AG04449 (cell line): ENCODE data around the gene USP40.

Experiments used
- CTCF ChIA-PET: fragments of 350-600 bp; formaldehyde crosslinking; extraction: SDS; loops from one replicate; lab custom pipeline; 2021; ENCODE audit warnings: antibody characterized with exemption; lab: Yijun Ruan, JAX
- POLR2A ChIA-PET: fragments of 400-600, 350-600 bp; formaldehyde crosslinking; extraction: SDS; loops from one replicate; lab custom pipeline; 2020; ENCODE audit warnings: antibody characterized with exemption, inconsistent platforms; lab: Yijun Ruan, JAX
- DNase-seq: peaks from one replicate; pipeline ENCODE4 v3.0.0-alpha.2; 2010; ENCODE audit warnings: low read depth, low spot score
- H3K4me3 ChIP-seq: 2 replicates; pipeline ENCODE4 v1.5.1; 2011; ENCODE audit warnings: low read depth, mild to moderate bottlenecking, control low read depth, low read length
- TF ChIP-seq, protein P1 (sequence below): IDR thresholded peaks from one replicate; pipeline ENCODE4 v1.5.1; 2011; ENCODE audit warnings: mild to moderate bottlenecking, moderate library complexity, low read length, control low read depth, inconsistent platforms; ENCODE audit not compliant: insufficient read depth; ENCODE audit errors: missing control alignments

USP40 gene

DNA sequence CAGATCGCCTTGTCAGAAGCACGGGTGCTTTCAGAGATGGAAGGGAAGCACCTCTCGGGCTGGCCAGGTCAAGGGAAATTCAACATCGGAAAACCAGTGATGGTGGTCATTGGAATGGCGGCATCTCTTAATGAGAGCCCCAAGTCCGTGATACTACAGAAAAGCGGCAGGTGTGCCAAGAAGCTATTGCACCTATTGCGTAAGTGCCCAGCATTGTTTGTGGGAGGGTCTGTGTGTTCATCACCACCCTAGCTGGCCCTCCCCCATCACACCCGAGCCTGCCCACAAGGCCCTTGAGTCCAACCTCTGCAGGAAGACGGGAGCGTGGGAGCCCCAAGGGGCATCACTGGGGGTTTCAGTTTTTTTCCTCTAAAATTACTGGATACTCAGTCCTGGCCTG is 111.6 kb downstream of the USP40 start:
- TF ChIP-seq, protein P1, sequence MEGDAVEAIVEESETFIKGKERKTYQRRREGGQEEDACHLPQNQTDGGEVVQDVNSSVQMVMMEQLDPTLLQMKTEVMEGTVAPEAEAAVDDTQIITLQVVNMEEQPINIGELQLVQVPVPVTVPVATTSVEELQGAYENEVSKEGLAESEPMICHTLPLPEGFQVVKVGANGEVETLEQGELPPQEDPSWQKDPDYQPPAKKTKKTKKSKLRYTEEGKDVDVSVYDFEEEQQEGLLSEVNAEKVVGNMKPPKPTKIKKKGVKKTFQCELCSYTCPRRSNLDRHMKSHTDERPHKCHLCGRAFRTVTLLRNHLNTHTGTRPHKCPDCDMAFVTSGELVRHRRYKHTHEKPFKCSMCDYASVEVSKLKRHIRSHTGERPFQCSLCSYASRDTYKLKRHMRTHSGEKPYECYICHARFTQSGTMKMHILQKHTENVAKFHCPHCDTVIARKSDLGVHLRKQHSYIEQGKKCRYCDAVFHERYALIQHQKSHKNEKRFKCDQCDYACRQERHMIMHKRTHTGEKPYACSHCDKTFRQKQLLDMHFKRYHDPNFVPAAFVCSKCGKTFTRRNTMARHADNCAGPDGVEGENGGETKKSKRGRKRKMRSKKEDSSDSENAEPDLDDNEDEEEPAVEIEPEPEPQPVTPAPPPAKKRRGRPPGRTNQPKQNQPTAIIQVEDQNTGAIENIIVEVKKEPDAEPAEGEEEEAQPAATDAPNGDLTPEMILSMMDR: no peak
- CTCF ChIA-PET: interaction anchor here (4.0 kb wide), 1 partner anchor 12 kb away, joined by 27 read pairs; no protein-coding TSS in a partner anchor
- no peak for DNase-seq
- POLR2A ChIA-PET: no interaction called here
- no peak overlapping the region for H3K4me3 ChIP-seq

DNA sequence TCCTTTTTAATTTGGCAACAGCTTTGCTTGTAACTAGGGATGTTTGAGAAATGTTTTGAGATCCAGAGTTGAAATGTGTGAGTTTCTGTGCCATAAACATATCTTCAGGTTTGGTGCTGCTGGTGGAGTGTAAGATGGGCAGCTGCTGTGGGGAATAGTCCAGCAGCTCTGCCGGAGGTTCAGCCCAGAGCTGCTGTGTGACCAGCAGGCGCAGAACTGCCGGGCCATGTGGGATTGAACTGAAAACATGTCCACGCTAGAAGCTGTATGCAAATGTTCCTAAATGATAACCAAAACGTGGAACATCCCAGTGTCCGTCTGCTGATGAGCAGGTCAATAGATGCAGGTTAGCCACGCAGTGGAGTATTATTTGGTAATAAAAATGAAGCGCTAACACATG is 112.7 kb downstream of the USP40 start:
- POLR2A ChIA-PET: no interaction called here
- CTCF ChIA-PET: interaction anchor here (1.3 to 3.0 kb wide), 2 partner anchors 11 to 100 kb away, joined by 3 to 26 read pairs; no protein-coding TSS in a partner anchor
- TF ChIP-seq, protein P1: no peak

DNA sequence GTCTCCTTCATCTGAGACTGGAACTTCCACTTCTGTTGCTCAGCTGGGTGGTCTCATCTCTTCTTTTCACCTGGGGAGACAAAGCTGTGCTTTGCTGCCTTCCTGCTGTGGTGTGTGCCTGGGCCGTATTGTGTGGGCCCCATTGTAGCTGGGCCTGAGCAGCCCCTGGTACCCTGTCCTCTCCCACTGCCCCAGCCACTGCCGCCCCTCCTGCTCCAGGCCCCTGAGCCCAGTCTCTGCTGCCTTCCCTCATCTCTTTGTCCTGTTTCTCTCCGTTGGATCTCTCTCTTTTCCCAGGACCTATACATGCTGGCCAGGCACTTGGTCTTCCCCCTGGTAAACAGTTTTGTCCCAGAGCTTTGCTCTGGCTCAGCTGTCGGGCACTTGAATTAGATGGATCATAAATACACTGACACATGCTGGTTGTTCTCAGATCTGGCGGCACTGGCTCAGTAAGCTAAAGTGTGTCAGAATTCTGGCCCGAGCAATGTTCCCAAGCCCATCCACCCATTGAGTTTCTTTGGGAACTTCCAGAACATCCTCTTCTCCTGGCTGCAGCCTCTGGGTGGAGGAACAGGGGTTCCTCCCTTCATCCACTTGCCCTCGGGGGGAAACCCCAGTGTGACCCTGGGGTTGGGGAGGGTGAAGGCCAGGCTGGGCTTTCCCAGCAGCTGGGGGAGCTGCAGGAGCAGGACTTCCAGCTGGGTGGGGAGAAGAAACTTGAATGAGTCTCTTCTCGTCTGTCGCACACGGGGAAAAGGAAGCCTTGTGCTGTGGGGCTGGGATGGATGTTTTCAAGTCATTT is 113.3 kb downstream of the USP40 start:
- no peak overlapping the region for H3K4me3 ChIP-seq
- no peak for DNase-seq
- CTCF ChIA-PET: interaction anchor here (1.1 to 3.0 kb wide), 3 partner anchors 10 to 259 kb away, joined by 3 to 26 read pairs (median 3); partner anchors contain the start of gene UGT1A5
- POLR2A ChIA-PET: no interaction called here
- TF ChIP-seq, protein P1: no peak

More for the DNA sequence above, 112.7 kb downstream of the USP40 start:
- no peak for DNase-seq
- no peak overlapping the region for H3K4me3 ChIP-seq

DNA sequence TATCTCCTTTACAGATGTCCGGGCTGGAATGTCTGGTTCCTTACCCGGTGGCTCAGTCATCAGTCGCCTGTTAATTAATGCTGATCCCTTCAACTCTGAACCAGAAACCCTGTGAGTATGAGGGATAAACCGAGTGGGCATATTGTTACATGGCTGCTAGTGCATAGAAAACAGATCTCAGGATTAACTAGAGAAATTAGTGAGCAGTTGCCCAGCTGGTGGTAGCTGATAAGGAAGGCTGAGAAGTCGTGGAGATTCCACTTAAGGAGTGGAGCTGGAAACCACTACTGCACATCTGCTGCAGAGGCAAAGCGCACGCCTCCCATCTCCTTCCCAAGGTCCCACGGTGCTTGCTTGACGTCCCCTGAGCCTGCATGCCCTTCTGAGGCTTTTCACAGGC is 114.6 kb downstream of the USP40 start:
- TF ChIP-seq, protein P1: no peak
- no peak overlapping the region for H3K4me3 ChIP-seq
- ChIA-PET POLR2A (no interaction called here), CTCF (interaction anchor here (0.8 to 6.1 kb wide), 3 partner anchors 9 to 98 kb away, joined by 5 to 55 read pairs (median 26); no protein-coding TSS in a partner anchor)
- DNase-seq: no peak

DNA sequence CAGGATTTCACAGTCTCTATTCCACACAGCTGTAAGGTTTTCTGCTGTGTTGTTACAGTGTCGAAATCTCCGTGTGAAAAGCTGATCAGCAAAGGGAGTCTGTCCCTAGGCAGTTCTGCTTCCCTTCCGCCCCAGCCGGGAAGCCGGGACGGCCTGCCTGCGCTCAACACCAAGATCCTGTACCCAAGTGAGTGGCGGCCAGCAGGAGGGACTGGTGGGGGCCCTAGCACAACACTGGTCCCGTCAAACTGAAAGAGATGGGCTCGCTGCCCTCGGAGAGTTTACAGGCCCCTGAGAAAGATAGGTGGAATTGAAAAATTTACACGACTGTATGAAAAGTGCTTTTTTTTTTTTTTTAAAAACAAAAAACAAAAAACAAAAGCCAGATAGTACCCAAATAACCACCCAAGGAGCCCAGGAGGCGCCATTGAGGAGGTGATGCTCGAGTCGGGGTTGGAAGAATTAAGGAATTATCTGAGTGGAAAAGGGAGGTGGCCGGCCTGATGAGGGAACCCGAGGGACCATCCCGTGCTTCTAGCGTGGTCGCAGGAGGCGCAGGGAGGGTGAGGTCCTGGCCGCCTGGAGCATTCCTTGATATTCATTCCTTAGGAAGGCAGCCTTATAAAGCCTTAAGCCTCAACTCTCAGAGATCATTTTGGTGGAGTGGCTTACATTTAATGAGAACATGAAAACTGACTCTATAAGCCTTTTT is 115.6 kb downstream of the USP40 start:
- DNase-seq: no peak
- ChIA-PET CTCF (interaction anchor here (0.9 to 6.1 kb wide), 4 partner anchors 14 to 260 kb away, joined by 3 to 55 read pairs (median 4); no protein-coding TSS in a partner anchor), POLR2A (no interaction called here)
- no peak overlapping the region for H3K4me3 ChIP-seq
- TF ChIP-seq, protein P1: no peak
